ENCODE results near the gene GABRA5. TPM values are rescaled to one million over a fixed set of nuclear protein-coding genes. Genes with fewer than 3 reads are reported as not detected.

GABRA5 gene
- total and polyA plus RNA-seq, 2 of the 8 experiments (the other 6 are each of a cell fraction or from before 2014, with no cell fraction given), result 15.0 to 29.6 TPM

DNA sequence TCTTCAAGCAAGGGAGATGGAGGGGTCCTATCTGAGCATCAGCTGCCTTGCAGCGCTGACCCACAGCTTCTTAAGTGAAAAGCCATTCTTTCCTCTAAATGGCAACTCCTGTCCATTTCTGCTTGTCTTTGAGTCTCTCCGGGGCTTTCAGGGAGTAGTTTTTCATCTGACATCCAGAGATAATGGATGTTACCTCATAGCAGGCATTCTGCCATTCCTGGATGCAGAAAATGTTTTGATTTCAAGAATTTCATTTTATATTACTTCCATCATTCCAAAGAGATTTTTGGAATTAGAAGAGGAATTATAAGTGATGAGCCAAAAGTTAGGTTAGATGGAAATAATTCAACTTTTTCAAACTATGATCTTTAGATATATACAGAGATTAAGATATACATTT lies 59.2 kb downstream of the GABRA5 start:
- no peaks in the 10 kb centered on the region for H3K79me1 ChIP-seq (ENCODE audit: low read depth, low read length)
- POLR2A ChIA-PET (ENCODE audit: partially characterized antibody), result no interaction called here
- no peaks in the 10 kb centered on the region for H3K79me2 ChIP-seq (ENCODE audit: control insufficient read depth in 1 of 2, insufficient read depth in 2 of 2, low read length in 2 of 2)
- no peaks in the 10 kb centered on the region; a peak in 1 of 7 replicates for H3K4me1 ChIP-seq (replicated peaks in 1 of 4; ENCODE audit: control insufficient read depth in 3 of 4, insufficient read depth in 4 of 4, low read length in 3 of 4)
- H2BK15ac ChIP-seq (ENCODE audit: low read length), result no peak overlapping the region
- H2AK5ac ChIP-seq (ENCODE audit: low read depth, low read length), result no peak overlapping the region
- no peaks in the 10 kb centered on the region for H3K23me2 ChIP-seq (ENCODE audit: low read depth, low read length)
- no peaks in the 10 kb centered on the region for H3K9me3 ChIP-seq (ENCODE audit: insufficient read depth in 2 of 2, low read depth in 1 of 2, low read length in 1 of 2)
- no peak overlapping the region for H3K27ac ChIP-seq (ENCODE audit: low read depth, low read length)
- WGBS, 2 experiments (ENCODE audit: extremely low coverage in 1 of 2, insufficient coverage in 1 of 2, insufficient read length in 1 of 2, insufficient replicate concordance in 2 of 2, low coverage in 1 of 2, low lambda C conversion rate in 2 of 2, missing lambda C conversion rate in 1 of 2), result 86% methylated on average over 2 of the region's 2 CpGs; no CpG with 5 or more reads in 1 of the 2 experiments
- no peak overlapping the region for H4K8ac ChIP-seq (ENCODE audit: extremely low read depth, insufficient read depth, low read length)
- no peak overlapping the region for H3K4me3 ChIP-seq (ENCODE audit: extremely low read depth in 1 of 4, insufficient read depth in 2 of 4, low read depth in 3 of 4, low read length in 4 of 4)
- no peak overlapping the region for H4K91ac ChIP-seq (replicated peaks; ENCODE audit: insufficient read length, low read length)
- H2BK12ac ChIP-seq (ENCODE audit: low read depth, low read length), result no peak overlapping the region
- no peak overlapping the region for H2AFZ ChIP-seq (ENCODE audit: low read length)
- no peak overlapping the region for H3K18ac ChIP-seq (ENCODE audit: extremely low read depth, low read length)
- FAIRE-seq (no peak), DNase-seq (ENCODE audit: low read depth in 1 of 2, low spot score in 2 of 2) (no peak)
- H4K5ac ChIP-seq (ENCODE audit: insufficient read length, low read depth, low read length), result no peak overlapping the region
- H4K20me1 ChIP-seq (replicated peaks in 1 of 2; ENCODE audit: control insufficient read depth in 1 of 2, insufficient read depth in 2 of 2, low read length in 2 of 2), result no peaks in the 10 kb centered on the region
- no peaks in the 10 kb centered on the region for H3K36me3 ChIP-seq (ENCODE audit: control insufficient read depth in 2 of 4, insufficient read depth in 4 of 4, low read length in 3 of 4)
- H3K9ac ChIP-seq (replicated peaks in 1 of 4; ENCODE audit: extremely low read depth in 1 of 4, low read depth in 3 of 4, low read length in 3 of 4), result no peak overlapping the region
- H3K56ac ChIP-seq (replicated peaks; ENCODE audit: insufficient read length, low read depth, low read length), result no peak overlapping the region
- H3K4me2 ChIP-seq (ENCODE audit: insufficient read depth in 1 of 2, low read depth in 2 of 2, low read length in 2 of 2), result no peak overlapping the region
- H2BK5ac ChIP-seq (ENCODE audit: low read depth, low read length), result no peak overlapping the region
- CTCF ChIA-PET (ENCODE audit: partially characterized antibody), result interaction anchor here (1.1 kb wide), 1 partner anchor 37 kb away, joined by 3 read pairs; no protein-coding TSS in a partner anchor
- no peaks in the 10 kb centered on the region for H3K27me3 ChIP-seq (replicated peaks in 1 of 4; ENCODE audit: control insufficient read depth in 3 of 4, extremely low read depth in 1 of 4, insufficient read depth in 3 of 4, low read length in 3 of 4)
- H2BK120ac ChIP-seq (replicated peaks; ENCODE audit: low read depth, low read length), result no peak overlapping the region
- H3K23ac ChIP-seq (ENCODE audit: insufficient read length), result no peak overlapping the region
- no peak overlapping the region for H2BK20ac ChIP-seq (ENCODE audit: low read length)
- no peak overlapping the region for H3K14ac ChIP-seq (ENCODE audit: insufficient read length)
- no peak overlapping the region for H3K4ac ChIP-seq (replicated peaks; ENCODE audit: insufficient read length, low read depth, low read length)
- TF ChIP-seq NANOG (IDR thresholded peaks at IDR 0.05; ENCODE audit: insufficient read depth, low read depth, low read length, poor library complexity, severe bottlenecking) (no peak), CBX5 (IDR thresholded peaks at IDR 0.05; ENCODE audit: low read depth, low read length) (no peak), JUN (IDR thresholded peaks at IDR 0.05; ENCODE audit: low read depth, low read length) (no peak), MAFK (IDR thresholded peaks at IDR 0.05; ENCODE audit: low read depth, low read length) (no peak), CTBP2 (IDR thresholded peaks at IDR 0.05; ENCODE audit: borderline replicate concordance, insufficient read depth, insufficient read length, low read length) (no peak), CHD1 (IDR thresholded peaks at IDR 0.05; ENCODE audit: low read depth, low read length) (no peak), KDM5A (IDR thresholded peaks at IDR 0.05; ENCODE audit: low read length) (no peak), BCL11A (IDR thresholded peaks at IDR 0.05; ENCODE audit: low read depth in 2 of 2, low read length in 2 of 2) (no peak), SIX5 (IDR thresholded peaks at IDR 0.05; ENCODE audit: low read depth, low read length) (no peak), RNF2 (IDR thresholded peaks at IDR 0.05; ENCODE audit: borderline replicate concordance, low read depth, low read length, missing control alignments, poor library complexity, severe bottlenecking) (no peak), CREB1 (IDR thresholded peaks at IDR 0.05) (no peak), CBX8 (IDR thresholded peaks at IDR 0.05; ENCODE audit: borderline replicate concordance, low read depth, low read length) (no peak), SP1 (IDR thresholded peaks at IDR 0.05; ENCODE audit: low read depth, low read length) (no peak)
- TF ChIP-seq, protein P1, sequence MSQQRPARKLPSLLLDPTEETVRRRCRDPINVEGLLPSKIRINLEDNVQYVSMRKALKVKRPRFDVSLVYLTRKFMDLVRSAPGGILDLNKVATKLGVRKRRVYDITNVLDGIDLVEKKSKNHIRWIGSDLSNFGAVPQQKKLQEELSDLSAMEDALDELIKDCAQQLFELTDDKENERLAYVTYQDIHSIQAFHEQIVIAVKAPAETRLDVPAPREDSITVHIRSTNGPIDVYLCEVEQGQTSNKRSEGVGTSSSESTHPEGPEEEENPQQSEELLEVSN (IDR thresholded peaks at IDR 0.05), result no peak

Data from H1 (cell line).